GM18499 (cell line): ENCODE data around the gene ADGRD1.
"Not testable (repeated sequence)": the region's sequence is repeated elsewhere in the genome, so short reads cannot be mapped to it uniquely, and the experiment has no call there.

Source experiments
- ATAC-seq: cut with Tn5 transposase; IDR thresholded peaks from one replicate; pipeline ENCODE4 v1.9.1; 2021; ENCODE audit warnings: moderate number of reproducible peaks; ENCODE audit not compliant: insufficient read depth, unreplicated experiment

The ADGRD1 gene

GRCh38 chr12:131126662-131127173 lies 173.0 kb downstream of the ADGRD1 start:
- no peak for ATAC-seq

- ATAC-seq: no peak
Observed at GRCh38 chr12:131128556-131128955, 174.8 kb downstream of the ADGRD1 start.

- ATAC-seq: not testable (repeated sequence)
Observed at GRCh38 chr12:131128966-131129619, 175.4 kb downstream of the ADGRD1 start.

- ATAC-seq: no peak
Observed at GRCh38 chr12:131129839-131130238, 176.1 kb downstream of the ADGRD1 start.

- no peak for ATAC-seq
Observed at GRCh38 chr12:131130311-131130911, 176.7 kb downstream of the ADGRD1 start.

- ATAC-seq: no peak
Observed at GRCh38 chr12:131131077-131131807, 177.5 kb downstream of the ADGRD1 start.

GRCh38 chr12:131131808-131132117 lies 178.1 kb downstream of the ADGRD1 start:
- no peak for ATAC-seq

- no peak for ATAC-seq
Observed at GRCh38 chr12:131132118-131132892, 178.6 kb downstream of the ADGRD1 start.

- no peak for ATAC-seq
Observed at GRCh38 chr12:131133015-131133905, 179.6 kb downstream of the ADGRD1 start.

- ATAC-seq: no peak
Observed at GRCh38 chr12:131133994-131134393, 180.3 kb downstream of the ADGRD1 start.

GRCh38 chr12:131134523-131135310 lies 181.0 kb downstream of the ADGRD1 start:
- no peak for ATAC-seq

- ATAC-seq: no peak
Observed at GRCh38 chr12:131135311-131135785, 181.6 kb downstream of the ADGRD1 start.

- ATAC-seq: no peak
Observed at GRCh38 chr12:131135786-131136538, 182.3 kb downstream of the ADGRD1 start.

- ATAC-seq: no peak
Observed at GRCh38 chr12:131136539-131136872, 182.8 kb downstream of the ADGRD1 start.

- no peak for ATAC-seq
Observed at GRCh38 chr12:131137009-131137835, 183.5 kb downstream of the ADGRD1 start.

- no peak for ATAC-seq
Observed at GRCh38 chr12:131137836-131138637, 184.3 kb downstream of the ADGRD1 start.
